ENCODE data around the gene NTM. TPM values are rescaled to one million over a fixed set of nuclear protein-coding genes. Genes with fewer than 3 reads are reported as not detected.

The NTM gene
- total RNA-seq, 1 experiment from 2014 or later: 16.4 TPM

GRCh38 chr11:132312161-132312560 lies 941.7 kb downstream of the NTM start:
- TF ChIP-seq FOXJ3 (CRISPR knock-in tag; IDR thresholded peaks at IDR 0.05; ENCODE audit: borderline replicate concordance): no peak
- no peak for TF ChIP-seq GTF2I (CRISPR knock-in tag; conservative IDR thresholded peaks at IDR 0.05)
- no peak for TF ChIP-seq ATF2 (CRISPR knock-in tag; IDR thresholded peaks at IDR 0.05; ENCODE audit: borderline replicate concordance, low read depth)
- no peak for TF ChIP-seq ZNF425 (CRISPR knock-in tag; conservative IDR thresholded peaks at IDR 0.05)
- TF ChIP-seq ATF1 (CRISPR knock-in tag; IDR thresholded peaks at IDR 0.05): no peak
- TF ChIP-seq NR2C2 (CRISPR knock-in tag; IDR thresholded peaks at IDR 0.05): no peak
- H3K9me3 Mint-ChIP-seq: no peaks in the 10 kb centered on the region
- no peak for DNase-seq (ENCODE audit: low spot score)
- H3K36me3 Mint-ChIP-seq: no peaks in the 10 kb centered on the region
- H3K27me3 Mint-ChIP-seq (ENCODE audit: low read depth): no peaks in the 10 kb centered on the region
- peak; percentile 18; the same call in 1 of the 2 replicates for ATAC-seq
- ChIA-PET POLR2A (no interaction called here), CTCF (interaction anchor here (0.6 to 5.5 kb wide), 48 partner anchors 9 to 752 kb away, joined by 3 to 70 read pairs (median 4); no protein-coding TSS in a partner anchor)
- H3K4me1 Mint-ChIP-seq: peaks cover 3% of the 10 kb centered on the region; the same call in 1 of the 2 replicates
- no peak overlapping the region for H3K4me3 Mint-ChIP-seq
- no peak overlapping the region for H3K27ac Mint-ChIP-seq

GRCh38 chr11:132312701-132313111 lies 942.3 kb downstream of the NTM start:
- Mint-ChIP-seq H3K4me3 (no peak overlapping the region), H3K36me3 (no peaks in the 10 kb centered on the region), H3K9me3 (no peaks in the 10 kb centered on the region), H3K27ac (no peak overlapping the region), H3K4me1 (peaks cover 6% of the 10 kb centered on the region; the same call in 1 of the 2 replicates), H3K27me3 (ENCODE audit: low read depth) (no peaks in the 10 kb centered on the region)
- DNase-seq (ENCODE audit: low spot score) (peak; percentile 45), ATAC-seq (peak; percentile 91)
- ChIA-PET CTCF (interaction anchor here (0.5 to 5.5 kb wide), 49 partner anchors 13 to 751 kb away, joined by 3 to 70 read pairs (median 4); no protein-coding TSS in a partner anchor), POLR2A (no interaction called here)
- TF ChIP-seq ZBTB43 (CRISPR knock-in tag; IDR thresholded peaks at IDR 0.05) (no peak), CTCF (IDR thresholded peaks at IDR 0.05) (peak; percentile 73)

GRCh38 chr11:132314911-132315455 lies 944.6 kb downstream of the NTM start:
- CTCF ChIA-PET: no interaction called here
- DNase-seq (ENCODE audit: low spot score) (no peak), ATAC-seq (no peak)
- no peaks in the 10 kb centered on the region; the same call in 1 of the 2 replicates for H3K27me3 Mint-ChIP-seq (ENCODE audit: low read depth)
- POLR2A ChIA-PET: interaction anchor here (0.7 kb wide), 1 partner anchor 1757 kb away, joined by 3 read pairs; no protein-coding TSS in a partner anchor
- H3K4me1 Mint-ChIP-seq: peaks cover 19% of the 10 kb centered on the region
- H3K27ac Mint-ChIP-seq: no peak overlapping the region
- H3K36me3 Mint-ChIP-seq: peaks cover 17% of the 10 kb centered on the region
- H3K4me3 Mint-ChIP-seq: no peak overlapping the region
- peaks cover 12% of the 10 kb centered on the region for H3K9me3 Mint-ChIP-seq
- TF ChIP-seq NFE2L1 (CRISPR knock-in tag; IDR thresholded peaks at IDR 0.05) (no peak), ZBTB21 (CRISPR knock-in tag; IDR thresholded peaks at IDR 0.05; ENCODE audit: borderline replicate concordance) (no peak), CREB1 (CRISPR knock-in tag; IDR thresholded peaks at IDR 0.05) (no peak), TEAD1 (CRISPR knock-in tag; IDR thresholded peaks at IDR 0.05) (no peak), RELA (CRISPR knock-in tag; IDR thresholded peaks at IDR 0.05; ENCODE audit: borderline replicate concordance) (no peak), GABPB1 (CRISPR knock-in tag; IDR thresholded peaks at IDR 0.05) (no peak), USF2 (CRISPR knock-in tag; IDR thresholded peaks at IDR 0.05) (no peak), JUN (CRISPR knock-in tag; IDR thresholded peaks at IDR 0.05) (no peak), CDX4 (CRISPR knock-in tag; IDR thresholded peaks at IDR 0.05; ENCODE audit: borderline replicate concordance) (no peak), STAT6 (CRISPR knock-in tag; conservative IDR thresholded peaks at IDR 0.05; ENCODE audit: low read depth) (no peak)
